ENCODE data around the gene PLEKHA3.

The PLEKHA3 gene

GRCh38 chr2:178530131-178530530 is 49.9 kb downstream of the PLEKHA3 start:
- H3K9ac ChIP-seq (ENCODE audit: low read depth, low read length, poor library complexity, severe bottlenecking) = no peak overlapping the region
- H3K79me2 ChIP-seq (ENCODE audit: insufficient read depth, low read length) = no peaks in the 10 kb centered on the region
- no peak overlapping the region for H3K4me3 ChIP-seq (ENCODE audit: low read length, poor library complexity, severe bottlenecking)
- H4K20me1 ChIP-seq (ENCODE audit: insufficient read depth, low read length, poor library complexity, severe bottlenecking) = no peaks in the 10 kb centered on the region
- H3K9me3 ChIP-seq (ENCODE audit: insufficient read depth, low read depth, low read length) = no peaks in the 10 kb centered on the region
- H3K4me2 ChIP-seq (ENCODE audit: low read depth, low read length, poor library complexity, severe bottlenecking) = no peak overlapping the region
- TF ChIP-seq CTCF (conservative IDR thresholded peaks at IDR 0.05; ENCODE audit: low read length) (no peak), EZH2phosphoT487 (IDR thresholded peaks at IDR 0.05; ENCODE audit: borderline replicate concordance) (no peak)
- no peak overlapping the region for H2AFZ ChIP-seq (ENCODE audit: low read length)
- no peaks in the 10 kb centered on the region for H3F3A ChIP-seq (ENCODE audit: low read depth)
- H3K36me3 ChIP-seq (ENCODE audit: insufficient read depth, low read length) = no peaks in the 10 kb centered on the region
- no peaks in the 10 kb centered on the region for H3K9me2 ChIP-seq (replicated peaks; ENCODE audit: low read depth, low read length)
- H3K4me1 ChIP-seq (ENCODE audit: insufficient read depth, low read length, poor library complexity, severe bottlenecking) = no peaks in the 10 kb centered on the region
- no peaks in the 10 kb centered on the region for H3K27me3 ChIP-seq (ENCODE audit: insufficient read depth, low read length, poor library complexity, severe bottlenecking)

GRCh38 chr2:178530625-178531142 is 50.4 kb downstream of the PLEKHA3 start:
- Histone ChIP-seq H3K79me2 (ENCODE audit: insufficient read depth, low read length) (no peaks in the 10 kb centered on the region), H3K36me3 (ENCODE audit: insufficient read depth, low read length) (no peaks in the 10 kb centered on the region), H3K4me2 (ENCODE audit: low read depth, low read length, poor library complexity, severe bottlenecking) (no peak overlapping the region), H3K27me3 (ENCODE audit: insufficient read depth, low read length, poor library complexity, severe bottlenecking) (no peaks in the 10 kb centered on the region), H3K4me3 (ENCODE audit: low read length, poor library complexity, severe bottlenecking) (no peak overlapping the region), H3K4me1 (ENCODE audit: insufficient read depth, low read length, poor library complexity, severe bottlenecking) (no peaks in the 10 kb centered on the region), H3K9me2 (replicated peaks; ENCODE audit: low read depth, low read length) (no peaks in the 10 kb centered on the region), H3K9me3 (ENCODE audit: insufficient read depth, low read depth, low read length) (no peaks in the 10 kb centered on the region), H2AFZ (ENCODE audit: low read length) (no peak overlapping the region), H3F3A (ENCODE audit: low read depth) (no peaks in the 10 kb centered on the region), H4K20me1 (ENCODE audit: insufficient read depth, low read length, poor library complexity, severe bottlenecking) (no peaks in the 10 kb centered on the region), H3K9ac (ENCODE audit: low read depth, low read length, poor library complexity, severe bottlenecking) (no peak overlapping the region)
- no peak for TF ChIP-seq EZH2phosphoT487 (IDR thresholded peaks at IDR 0.05; ENCODE audit: borderline replicate concordance)
- TF ChIP-seq CTCF (conservative IDR thresholded peaks at IDR 0.05; ENCODE audit: low read length) = no peak

GRCh38 chr2:178531168-178531567 is 50.9 kb downstream of the PLEKHA3 start:
- H3F3A ChIP-seq (ENCODE audit: low read depth) = no peaks in the 10 kb centered on the region
- no peak overlapping the region for H3K9ac ChIP-seq (ENCODE audit: low read depth, low read length, poor library complexity, severe bottlenecking)
- H3K27me3 ChIP-seq (ENCODE audit: insufficient read depth, low read length, poor library complexity, severe bottlenecking) = no peaks in the 10 kb centered on the region
- no peak overlapping the region for H2AFZ ChIP-seq (ENCODE audit: low read length)
- H3K4me1 ChIP-seq (ENCODE audit: insufficient read depth, low read length, poor library complexity, severe bottlenecking) = no peaks in the 10 kb centered on the region
- no peak overlapping the region for H3K4me2 ChIP-seq (ENCODE audit: low read depth, low read length, poor library complexity, severe bottlenecking)
- no peaks in the 10 kb centered on the region for H3K79me2 ChIP-seq (ENCODE audit: insufficient read depth, low read length)
- H3K9me2 ChIP-seq (replicated peaks; ENCODE audit: low read depth, low read length) = no peaks in the 10 kb centered on the region
- no peaks in the 10 kb centered on the region for H3K36me3 ChIP-seq (ENCODE audit: insufficient read depth, low read length)
- H3K9me3 ChIP-seq (ENCODE audit: insufficient read depth, low read depth, low read length) = no peaks in the 10 kb centered on the region
- H3K4me3 ChIP-seq (ENCODE audit: low read length, poor library complexity, severe bottlenecking) = no peak overlapping the region
- no peak for TF ChIP-seq EZH2phosphoT487 (IDR thresholded peaks at IDR 0.05; ENCODE audit: borderline replicate concordance)
- no peak for TF ChIP-seq CTCF (conservative IDR thresholded peaks at IDR 0.05; ENCODE audit: low read length)
- H4K20me1 ChIP-seq (ENCODE audit: insufficient read depth, low read length, poor library complexity, severe bottlenecking) = no peaks in the 10 kb centered on the region
